ENCODE data around the gene MICAL1. TPM values are rescaled to one million over a fixed set of nuclear protein-coding genes. Genes with fewer than 3 reads are reported as not detected.

The MICAL1 gene
- 104 and 120 TPM in 2 replicates for total RNA-seq

GRCh38 chr6:109455437-109456110, at the start of gene MICAL1:
MICAL1 (minus strand) TSS chr6:109455772; CDS start chr6:109454196, 1,576 bp downstream.
- peak; percentile 58 for ATAC-seq (ENCODE audit: low read depth)
- Mint-ChIP-seq H3K4me1 (peaks cover 81% of the 10 kb centered on the region), H3K27me3 (no peaks in the 10 kb centered on the region), H3K4me3 (peak within 1 kb of the TSS; percentile 97), H3K9me3 (no peaks in the 10 kb centered on the region), H3K36me3 (ENCODE audit: low read depth) (peaks cover 31% of the 10 kb centered on the region), H3K27ac (peak within 1 kb of the TSS; percentile 98)
- DNase-seq = peak; percentile 82
- intact Hi-C loops (cut with micrococcal nuclease) = loop anchor here (1.0 to 10.0 kb wide), 10 partner anchors 14 to 1949 kb away; partner anchors contain the start of genes AK9, CD164, CDC40 and CDK19
- TF ChIP-seq CTCF (IDR thresholded peaks at IDR 0.05) = no peak
- ChIA-PET CTCF (interaction anchor here (0.8 to 2.8 kb wide), 6 partner anchors 14 to 584 kb away, joined by 3 to 10 read pairs (median 4); no protein-coding TSS in a partner anchor), POLR2A (interaction anchor here (0.6 to 7.9 kb wide), 16 partner anchors 9 to 1419 kb away, joined by 3 to 154 read pairs (median 6); partner anchors contain the start of genes AK9, AMD1, CD164 and CEP57L1)

GRCh38 chr6:109503327-109504224, 48.0 kb upstream of the MICAL1 start:
- H3K36me3 Mint-ChIP-seq (ENCODE audit: low read depth) = no peaks in the 10 kb centered on the region
- CTCF ChIA-PET = no interaction called here
- DNase-seq = no peak
- intact Hi-C loops (cut with micrococcal nuclease) = no loop called here
- ATAC-seq (ENCODE audit: low read depth) = no peak
- no peak for TF ChIP-seq CTCF (IDR thresholded peaks at IDR 0.05)
- POLR2A ChIA-PET = no interaction called here
- H3K9me3 Mint-ChIP-seq = no peaks in the 10 kb centered on the region
- no peak overlapping the region for H3K4me3 Mint-ChIP-seq
- H3K27ac Mint-ChIP-seq = no peak overlapping the region
- no peaks in the 10 kb centered on the region for H3K27me3 Mint-ChIP-seq
- H3K4me1 Mint-ChIP-seq = no peaks in the 10 kb centered on the region

- Mint-ChIP-seq H3K36me3 (ENCODE audit: low read depth) (no peaks in the 10 kb centered on the region), H3K27me3 (no peaks in the 10 kb centered on the region), H3K4me3 (no peak overlapping the region), H3K9me3 (no peaks in the 10 kb centered on the region), H3K4me1 (peaks cover 2% of the 10 kb centered on the region), H3K27ac (no peak overlapping the region)
- DNase-seq (no peak), ATAC-seq (ENCODE audit: low read depth) (no peak)
- intact Hi-C loops (cut with micrococcal nuclease) = no loop called here
- ChIA-PET POLR2A (no interaction called here), CTCF (no interaction called here)
- TF ChIP-seq CTCF (IDR thresholded peaks at IDR 0.05) = no peak
Measured at GRCh38 chr6:109498936-109499335, 43.4 kb upstream of the MICAL1 start.

- ATAC-seq (ENCODE audit: low read depth) = no peak
- intact Hi-C loops (cut with micrococcal nuclease) = no loop called here
- H3K27me3 Mint-ChIP-seq = no peaks in the 10 kb centered on the region
- H3K9me3 Mint-ChIP-seq = no peaks in the 10 kb centered on the region
- no peak overlapping the region for H3K4me3 Mint-ChIP-seq
- H3K36me3 Mint-ChIP-seq (ENCODE audit: low read depth) = no peaks in the 10 kb centered on the region
- ChIA-PET CTCF (no interaction called here), POLR2A (no interaction called here)
- no peak for TF ChIP-seq CTCF (IDR thresholded peaks at IDR 0.05)
- no peak for DNase-seq
- no peak overlapping the region for H3K27ac Mint-ChIP-seq
- H3K4me1 Mint-ChIP-seq = peaks cover 11% of the 10 kb centered on the region
Measured at GRCh38 chr6:109498052-109498451, 42.5 kb upstream of the MICAL1 start.
